Activated T-helper 2 cell treated with anti-CD3 and anti-CD28 coated beads, Interferon-gamma antibody, Interleukin-2, Interleukin-4, amounts not matched to agents 10 μg/mL and 5 μg/mL and 100 μg/mL, durations not matched to agents 14 hours and 24 hours and 36 hours (primary cell): ENCODE data around the gene CFB. TPM values are rescaled to one million over a fixed set of nuclear protein-coding genes. Genes with fewer than 3 reads are reported as not detected.

Experiments used
- DNase-seq: peaks from one replicate; pipeline ENCODE4 v3.0.0; 2021; ENCODE audit warnings: low spot score
- H3K27ac Mint-ChIP-seq: one replicate; pipeline ENCODE4 v1.8.0; 2021; ENCODE audit warnings: mixed read lengths
- H3K27me3 Mint-ChIP-seq: one replicate; pipeline ENCODE4 v1.8.0; 2021; ENCODE audit warnings: low read depth, mixed read lengths
- H3K36me3 Mint-ChIP-seq: one replicate; pipeline ENCODE4 v1.8.0; 2021; ENCODE audit warnings: low read depth, mixed read lengths
- H3K4me1 Mint-ChIP-seq: one replicate; pipeline ENCODE4 v1.8.0; 2021; ENCODE audit warnings: low read depth, mixed read lengths
- H3K4me3 Mint-ChIP-seq: one replicate; pipeline ENCODE4 v1.8.0; 2021; ENCODE audit warnings: low read depth, mild to moderate bottlenecking, moderate library complexity, mixed read lengths
- H3K9me3 Mint-ChIP-seq: one replicate; pipeline ENCODE4 v1.8.0; 2021; ENCODE audit warnings: mixed read lengths
- intact Hi-C: fragments of 100-400 bp; cut with micrococcal nuclease; formaldehyde crosslinking; loops from one replicate; pipeline ENCODE4 v1.15.1; 2023
- total RNA-seq: library from RNA; stranded (reverse); gene quantifications from 2 replicates; pipeline ENCODE4 v1.2.3, GENCODE V29; 2022

CFB gene
- total RNA-seq: 0.16 TPM in 1 of 2 replicates, not detected in the other

- H3K27ac Mint-ChIP-seq: no peak within 1 kb of the TSS
- intact Hi-C loops: no loop called here
- H3K4me1 Mint-ChIP-seq: peaks cover 5% of the 10 kb centered on the region
- no peaks in the 10 kb centered on the region for H3K9me3 Mint-ChIP-seq
- H3K36me3 Mint-ChIP-seq: no peaks in the 10 kb centered on the region
- no peak within 1 kb of the TSS for H3K4me3 Mint-ChIP-seq
- no peak for DNase-seq
- peaks cover 7% of the 10 kb centered on the region for H3K27me3 Mint-ChIP-seq
Observed at GRCh38 chr6:31945507-31946369, at the start of gene CFB. CFB (plus strand) TSS chr6:31946095; CDS start chr6:31946222, 127 bp downstream.

- Mint-ChIP-seq H3K4me1 (peaks cover 26% of the 10 kb centered on the region), H3K27me3 (no peaks in the 10 kb centered on the region), H3K27ac (peak overlapping the region; percentile 82), H3K9me3 (no peaks in the 10 kb centered on the region), H3K4me3 (peak overlapping the region; percentile 84), H3K36me3 (peaks cover 44% of the 10 kb centered on the region)
- intact Hi-C loops: loop anchor here (2.0 to 5.0 kb wide), 4 partner anchors 34 to 229 kb away; partner anchors contain the start of genes CSNK2B, LY6G5B, NELFE and NEU1
- DNase-seq: no peak
Observed at GRCh38 chr6:31896493-31896855, 49.4 kb upstream of the CFB start.

DNA sequence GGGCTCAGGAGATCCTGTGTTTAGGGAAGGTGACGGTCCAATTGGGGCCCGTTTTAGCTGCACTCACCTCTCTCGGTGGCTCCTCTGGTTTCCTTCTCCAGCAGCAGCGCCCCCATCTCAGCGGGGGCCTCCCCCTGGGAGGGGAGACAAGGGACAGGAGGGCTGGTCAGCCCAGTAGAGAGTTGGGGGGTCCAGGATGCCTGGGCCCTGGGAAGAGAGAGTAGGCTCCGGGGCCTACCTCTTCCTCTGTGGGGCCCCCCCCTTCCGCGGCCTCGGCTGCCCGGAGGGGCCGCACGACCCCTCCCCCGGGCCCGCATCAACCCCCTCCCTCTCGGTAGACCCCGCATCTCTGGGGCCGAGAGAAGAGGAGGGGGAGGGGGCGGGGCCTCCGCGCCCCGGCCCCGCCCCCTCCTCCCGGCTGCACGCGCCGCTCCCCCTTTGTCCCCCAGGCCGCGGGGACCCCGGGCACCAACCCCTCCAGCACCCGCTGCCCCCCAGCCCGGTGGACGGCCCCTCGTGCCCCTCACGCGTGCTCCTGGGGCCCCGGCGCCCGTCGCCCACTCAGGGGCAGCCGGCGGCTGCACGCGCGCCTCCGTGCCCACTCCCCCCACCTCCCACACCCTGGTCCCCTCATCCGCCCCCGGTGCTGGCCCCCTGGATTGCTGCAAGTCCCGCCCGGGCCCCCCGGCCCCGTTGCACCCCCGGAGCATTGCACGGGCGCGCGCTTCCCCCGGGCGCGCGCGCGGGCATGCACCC is 48.9 kb upstream of the CFB start:
- Mint-ChIP-seq H3K4me3 (peak overlapping the region; percentile 98), H3K27me3 (no peaks in the 10 kb centered on the region), H3K36me3 (peaks cover 38% of the 10 kb centered on the region), H3K9me3 (no peaks in the 10 kb centered on the region), H3K27ac (peak overlapping the region; percentile 82), H3K4me1 (peaks cover 26% of the 10 kb centered on the region)
- DNase-seq: no peak
- intact Hi-C loops: loop anchor here (2.0 to 5.0 kb wide), 4 partner anchors 34 to 230 kb away; partner anchors contain the start of genes CSNK2B, LY6G5B, NELFE and NEU1

- Mint-ChIP-seq H3K36me3 (peaks cover 31% of the 10 kb centered on the region), H3K27me3 (no peaks in the 10 kb centered on the region), H3K27ac (peak within 1 kb of the TSS; percentile 92), H3K4me1 (peaks cover 31% of the 10 kb centered on the region), H3K4me3 (peak within 1 kb of the TSS; percentile 98), H3K9me3 (no peaks in the 10 kb centered on the region)
- intact Hi-C loops: loop anchor here (2.0 to 5.0 kb wide), 4 partner anchors 35 to 230 kb away; partner anchors contain the start of genes CSNK2B, LY6G5B, NELFE and NEU1
- peak; percentile 84 for DNase-seq
Observed at GRCh38 chr6:31897612-31898382, 48.1 kb upstream of the CFB start, which contains the start of gene EHMT2. EHMT2 (minus strand) TSS chr6:31897698; CDS start chr6:31897677, 21 bp downstream.

DNA sequence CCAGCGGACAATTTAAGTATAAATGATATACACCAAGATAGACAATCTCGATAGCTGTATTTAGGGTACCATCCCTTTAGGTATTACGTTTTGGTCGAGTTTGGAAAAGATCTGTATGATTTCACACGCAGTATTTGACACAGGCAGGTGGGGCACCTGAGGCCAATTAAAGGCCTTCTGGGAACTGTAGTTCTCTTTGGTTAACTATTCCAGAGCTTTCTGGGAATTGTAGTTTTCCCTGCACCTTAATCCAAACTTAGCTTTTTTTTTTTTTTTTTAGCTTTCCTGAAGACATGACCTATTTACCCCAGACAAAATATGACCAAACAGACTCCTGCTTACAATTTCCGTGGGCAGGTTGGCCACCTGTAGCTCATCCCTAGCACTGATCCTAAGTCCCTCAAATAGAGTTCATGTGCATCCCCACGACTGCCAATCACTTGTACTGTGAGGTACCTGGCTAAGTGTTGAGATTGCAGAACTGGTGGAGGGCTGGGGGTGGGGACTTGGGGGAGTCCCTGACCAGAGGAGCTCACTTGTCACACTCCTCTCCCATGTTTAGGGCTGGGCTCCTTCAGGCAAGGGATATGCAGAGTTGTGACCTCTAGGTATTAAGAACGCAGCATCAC is 47.4 kb upstream of the CFB start:
- H3K4me3 Mint-ChIP-seq: peak overlapping the region; percentile 98
- intact Hi-C loops: loop anchor here (5.0 kb wide), 2 partner anchors 66 to 231 kb away; partner anchors contain the start of genes CSNK2B and LY6G5B
- H3K36me3 Mint-ChIP-seq: peaks cover 25% of the 10 kb centered on the region
- DNase-seq: no peak
- no peaks in the 10 kb centered on the region for H3K27me3 Mint-ChIP-seq
- no peaks in the 10 kb centered on the region for H3K9me3 Mint-ChIP-seq
- H3K4me1 Mint-ChIP-seq: peaks cover 30% of the 10 kb centered on the region
- H3K27ac Mint-ChIP-seq: peak overlapping the region; percentile 92

GRCh38 chr6:31899215-31899614 is 46.7 kb upstream of the CFB start:
- Mint-ChIP-seq H3K27ac (peak overlapping the region; percentile 48), H3K9me3 (no peaks in the 10 kb centered on the region), H3K36me3 (peaks cover 22% of the 10 kb centered on the region), H3K4me3 (peak overlapping the region; percentile 78), H3K4me1 (peaks cover 29% of the 10 kb centered on the region), H3K27me3 (no peaks in the 10 kb centered on the region)
- DNase-seq: no peak
- intact Hi-C loops: loop anchor here (5.0 kb wide), 2 partner anchors 67 to 232 kb away; partner anchors contain the start of genes CSNK2B and LY6G5B

DNA sequence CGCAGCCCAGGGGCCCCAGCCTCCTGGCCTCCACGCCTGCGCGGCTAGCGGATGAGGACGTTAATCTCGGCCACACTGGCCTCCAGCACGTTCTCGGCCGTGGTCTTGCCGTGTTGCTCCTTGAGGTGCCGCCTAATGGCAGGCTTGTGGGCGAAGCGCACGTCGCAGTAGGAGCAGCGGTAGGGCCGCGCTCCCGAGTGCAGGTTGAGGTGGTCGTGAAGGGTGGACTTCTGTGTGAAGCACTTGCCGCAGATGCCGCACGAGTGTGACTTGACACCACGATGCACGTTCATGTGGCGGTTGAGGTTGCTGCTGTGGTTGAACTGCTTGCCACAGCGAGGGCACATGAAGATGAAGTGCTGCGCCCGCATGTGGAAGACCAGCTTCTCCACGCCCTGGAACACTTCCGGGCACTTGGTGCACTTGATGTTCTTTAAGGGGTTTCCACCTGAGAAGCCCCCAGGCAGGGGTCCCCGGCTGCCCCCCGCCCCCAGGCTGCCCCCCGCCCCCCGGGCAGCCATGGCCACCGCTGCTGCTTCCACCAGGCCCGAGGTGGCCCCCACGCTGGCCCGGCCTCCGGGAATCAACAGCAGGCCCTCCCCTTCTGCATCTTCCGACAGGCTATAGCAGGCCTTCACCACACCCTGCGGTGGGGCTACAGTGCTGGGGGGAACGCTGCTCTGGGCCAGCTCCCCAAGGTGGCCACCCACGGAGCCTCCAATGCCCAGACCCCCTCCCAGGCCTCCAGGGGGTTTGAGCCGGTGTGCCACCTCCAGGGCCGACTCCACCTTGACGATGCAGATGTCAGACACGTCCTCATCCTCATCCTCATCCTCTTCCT is 45.8 kb upstream of the CFB start:
- peaks cover 22% of the 10 kb centered on the region for H3K36me3 Mint-ChIP-seq
- H3K9me3 Mint-ChIP-seq: no peaks in the 10 kb centered on the region
- H3K27me3 Mint-ChIP-seq: no peaks in the 10 kb centered on the region
- no peak overlapping the region for H3K27ac Mint-ChIP-seq
- DNase-seq: no peak
- peaks cover 29% of the 10 kb centered on the region for H3K4me1 Mint-ChIP-seq
- no peak overlapping the region for H3K4me3 Mint-ChIP-seq
- intact Hi-C loops: loop anchor here (5.0 kb wide), 2 partner anchors 68 to 233 kb away; partner anchors contain the start of genes CSNK2B and LY6G5B

GRCh38 chr6:31900917-31901414 is 44.9 kb upstream of the CFB start:
- no peak for DNase-seq
- Mint-ChIP-seq H3K27me3 (no peaks in the 10 kb centered on the region), H3K4me3 (peak overlapping the region; percentile 66), H3K36me3 (peaks cover 15% of the 10 kb centered on the region), H3K4me1 (peaks cover 26% of the 10 kb centered on the region), H3K9me3 (no peaks in the 10 kb centered on the region), H3K27ac (no peak overlapping the region)
- intact Hi-C loops: no loop called here

- Mint-ChIP-seq H3K9me3 (no peaks in the 10 kb centered on the region), H3K27me3 (no peaks in the 10 kb centered on the region), H3K36me3 (peaks cover 15% of the 10 kb centered on the region), H3K4me3 (peak overlapping the region; percentile 66), H3K4me1 (peaks cover 22% of the 10 kb centered on the region), H3K27ac (no peak overlapping the region)
- peak; percentile 39 for DNase-seq
- intact Hi-C loops: no loop called here
Observed at GRCh38 chr6:31901415-31901952, 44.4 kb upstream of the CFB start.

- intact Hi-C loops: no loop called here
- no peaks in the 10 kb centered on the region for H3K9me3 Mint-ChIP-seq
- H3K4me3 Mint-ChIP-seq: peak within 1 kb of the TSS; percentile 75
- peak; percentile 85 for DNase-seq
- peaks cover 15% of the 10 kb centered on the region for H3K36me3 Mint-ChIP-seq
- peak within 1 kb of the TSS; percentile 85 for H3K27ac Mint-ChIP-seq
- H3K27me3 Mint-ChIP-seq: no peaks in the 10 kb centered on the region
- peaks cover 21% of the 10 kb centered on the region for H3K4me1 Mint-ChIP-seq
Observed at GRCh38 chr6:31901953-31902643, 43.8 kb upstream of the CFB start, which contains the start of gene ZBTB12. ZBTB12 (minus strand) TSS chr6:31902086; CDS start chr6:31901305, 781 bp downstream.
